HG03196 (cell line): ENCODE data around the gene GYPB.
"Not testable (repeated sequence)": the region's sequence is repeated elsewhere in the genome, so short reads cannot be mapped to it uniquely, and the experiment has no call there.

ENCODE experiments used
- ATAC-seq: cut with Tn5 transposase; IDR thresholded peaks from one replicate; pipeline ENCODE4 v1.9.1; 2021; ENCODE audit not compliant: unreplicated experiment

GYPB gene

DNA sequence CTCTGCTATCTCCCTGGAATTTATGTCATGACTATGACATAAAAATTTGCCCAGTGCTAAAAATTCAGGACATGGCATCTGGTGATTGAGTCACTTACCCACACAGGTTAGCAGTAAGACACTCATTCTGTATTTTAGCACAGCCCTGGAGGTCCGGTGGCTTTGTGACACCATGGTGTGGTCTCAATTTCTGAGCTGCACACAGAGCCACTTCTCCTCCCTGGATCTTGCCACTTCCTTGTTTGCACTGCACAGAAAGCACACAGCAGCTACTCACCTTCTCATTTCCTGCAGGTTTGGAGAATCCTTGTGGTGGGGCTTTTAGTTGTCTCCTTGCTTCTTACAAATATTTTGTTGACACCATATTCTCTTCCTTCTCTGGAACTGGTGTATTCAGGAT is 69.0 kb downstream of the GYPB start:
- not testable (repeated sequence) for ATAC-seq

DNA sequence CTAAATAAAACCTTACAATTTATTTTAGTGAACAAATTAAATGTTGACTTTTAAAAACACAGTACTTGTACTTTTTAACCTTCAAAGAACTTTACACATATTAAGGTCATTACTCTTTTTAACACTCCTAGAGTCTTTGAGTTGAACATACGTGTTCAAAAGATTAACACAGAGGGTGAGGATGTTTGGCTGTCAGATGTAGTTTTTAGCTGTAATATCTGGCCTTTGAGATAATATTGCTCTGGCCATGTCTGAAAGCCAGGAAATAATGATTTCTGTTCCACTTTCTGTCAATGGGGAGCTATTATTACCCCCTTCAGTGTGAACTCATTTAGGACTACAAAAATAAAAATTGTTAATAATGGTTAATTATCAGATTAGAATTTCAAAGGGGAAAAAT is 71.7 kb downstream of the GYPB start:
- not testable (repeated sequence) for ATAC-seq
